ENCODE measurements around the gene ACSL4.
"Not testable (repeated sequence)": the region's sequence is repeated elsewhere in the genome, so short reads cannot be mapped to it uniquely, and the experiment has no call there.

The ACSL4 gene

GRCh38 chrX:109749207-109749606 is 16.1 kb upstream of the ACSL4 start:
- DNase-seq (ENCODE audit: low read depth in 1 of 2, low spot score in 1 of 2) = no peak
- no peak for TF ChIP-seq JUND (IDR thresholded peaks at IDR 0.05; ENCODE audit: low read depth)
- in situ Hi-C loops (cut with HindIII; ENCODE audit: low pct_unique_long_range_greater_than_20kb, low sequenced_read_pairs) = no loop called here

DNA sequence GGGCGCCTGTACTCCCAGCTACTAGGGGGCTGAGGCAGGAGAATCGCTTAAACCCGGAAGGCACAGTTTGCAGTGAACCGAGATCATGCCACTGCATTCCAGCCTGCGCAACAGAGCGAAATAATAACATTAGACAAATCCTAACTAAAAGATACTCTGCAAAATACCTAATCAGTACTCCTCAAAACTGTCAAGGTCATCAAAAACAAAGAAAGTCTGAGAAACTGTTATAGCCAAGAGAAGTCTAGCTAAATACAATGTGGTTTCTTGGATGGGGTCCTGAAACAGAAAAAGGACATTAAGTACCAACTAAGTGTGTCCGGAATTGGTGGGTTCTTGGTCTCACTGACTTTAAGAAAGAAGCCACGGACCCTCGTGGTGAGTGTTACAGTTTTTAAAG is 14.6 kb upstream of the ACSL4 start:
- TF ChIP-seq JUND (IDR thresholded peaks at IDR 0.05; ENCODE audit: low read depth) = no peak
- no peak for DNase-seq (ENCODE audit: low read depth in 1 of 2, low spot score in 1 of 2)
- in situ Hi-C loops (cut with HindIII; ENCODE audit: low pct_unique_long_range_greater_than_20kb, low sequenced_read_pairs) = no loop called here

DNA sequence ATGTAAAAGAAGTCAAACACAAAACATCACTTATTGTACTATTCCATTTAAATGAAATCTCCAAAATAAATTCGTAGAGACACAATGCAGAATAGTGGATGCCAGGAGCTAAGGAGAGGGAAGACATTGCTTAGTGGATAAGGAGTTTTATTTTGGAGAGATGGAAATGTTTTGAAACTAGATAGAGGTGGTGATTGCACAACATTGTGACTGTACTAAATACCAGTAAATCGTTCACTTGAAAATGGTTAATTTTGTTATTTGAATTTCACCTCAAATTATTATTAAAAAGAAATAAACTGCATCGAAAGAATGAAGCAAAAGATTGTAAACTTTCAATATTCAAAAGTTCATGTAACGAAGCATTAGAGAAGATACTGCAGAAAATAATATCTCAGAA is 9.7 kb upstream of the ACSL4 start:
- in situ Hi-C loops (cut with HindIII; ENCODE audit: low pct_unique_long_range_greater_than_20kb, low sequenced_read_pairs) = no loop called here
- DNase-seq (ENCODE audit: low read depth in 1 of 2, low spot score in 1 of 2) = no peak
- no peak for TF ChIP-seq JUND (IDR thresholded peaks at IDR 0.05; ENCODE audit: low read depth)

DNA sequence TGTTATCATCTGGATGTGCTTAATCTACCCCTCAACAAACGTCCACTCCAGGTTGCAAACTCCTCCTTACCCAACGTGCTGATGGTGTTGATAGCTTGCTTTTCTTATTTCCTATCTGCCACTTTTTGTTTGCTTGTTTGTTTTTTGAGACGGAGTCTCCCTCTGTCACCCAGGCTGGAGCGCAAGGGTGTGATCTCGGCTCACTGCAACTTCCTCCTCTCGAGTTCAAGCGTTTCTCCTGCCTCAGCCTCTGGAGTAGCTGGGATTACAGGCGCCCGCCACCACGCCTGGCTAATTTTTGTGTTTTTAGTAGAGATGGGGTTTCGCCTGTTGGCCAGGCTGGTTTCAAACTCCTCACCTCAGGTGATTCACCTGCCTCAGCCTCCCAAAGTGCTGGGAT is 7.8 kb upstream of the ACSL4 start:
- in situ Hi-C loops (cut with HindIII; ENCODE audit: low pct_unique_long_range_greater_than_20kb, low sequenced_read_pairs); DNase-seq (ENCODE audit: low read depth in 1 of 2, low spot score in 1 of 2): not testable (repeated sequence)

- in situ Hi-C loops (cut with HindIII; ENCODE audit: low pct_unique_long_range_greater_than_20kb, low sequenced_read_pairs) = no loop called here
- no peak for TF ChIP-seq JUND (IDR thresholded peaks at IDR 0.05; ENCODE audit: low read depth)
- DNase-seq (ENCODE audit: low read depth in 1 of 2, low spot score in 1 of 2) = no peak
Measured at GRCh38 chrX:109740433-109740809, 7.4 kb upstream of the ACSL4 start.

DNA sequence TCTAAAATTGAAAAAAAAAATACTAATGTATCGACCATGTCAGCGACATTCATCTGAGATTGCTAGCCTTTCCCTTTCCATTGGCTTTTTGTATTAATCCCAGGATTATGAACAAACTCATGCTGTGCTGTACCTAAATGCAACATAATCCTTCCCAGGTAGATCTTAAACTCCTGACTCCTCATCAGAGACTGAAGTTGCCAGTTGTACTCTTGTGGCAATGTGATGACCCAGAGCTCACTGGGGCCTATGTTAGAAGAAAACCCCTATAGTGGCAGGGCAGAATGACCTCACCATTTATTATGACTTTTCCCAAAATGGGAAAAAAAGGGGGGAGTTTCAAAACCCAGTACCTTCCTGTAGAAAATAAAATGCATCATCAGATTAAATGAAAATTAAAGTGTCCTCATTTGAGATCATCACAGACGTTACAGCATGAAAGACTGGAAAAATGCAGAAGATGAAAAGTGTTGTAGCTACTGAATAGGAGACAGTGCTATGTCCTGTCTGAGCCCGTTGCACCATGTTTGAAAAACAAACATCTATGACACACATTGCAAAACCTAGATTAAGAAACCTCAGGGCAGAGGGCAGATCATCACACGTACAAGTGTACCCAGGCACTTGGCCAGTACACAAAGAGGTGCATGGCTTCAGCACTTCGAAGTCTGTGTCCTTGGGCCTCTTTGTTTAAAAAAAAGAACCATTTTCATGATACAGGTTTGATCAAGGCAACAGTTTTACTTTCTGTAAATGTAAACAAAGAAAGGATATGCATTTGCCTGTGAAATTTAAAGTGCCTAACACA is 6.8 kb upstream of the ACSL4 start:
- TF ChIP-seq JUND (IDR thresholded peaks at IDR 0.05; ENCODE audit: low read depth) = no peak
- in situ Hi-C loops (cut with HindIII; ENCODE audit: low pct_unique_long_range_greater_than_20kb, low sequenced_read_pairs) = no loop called here
- DNase-seq (ENCODE audit: low read depth in 1 of 2, low spot score in 1 of 2) = no peak

DNA sequence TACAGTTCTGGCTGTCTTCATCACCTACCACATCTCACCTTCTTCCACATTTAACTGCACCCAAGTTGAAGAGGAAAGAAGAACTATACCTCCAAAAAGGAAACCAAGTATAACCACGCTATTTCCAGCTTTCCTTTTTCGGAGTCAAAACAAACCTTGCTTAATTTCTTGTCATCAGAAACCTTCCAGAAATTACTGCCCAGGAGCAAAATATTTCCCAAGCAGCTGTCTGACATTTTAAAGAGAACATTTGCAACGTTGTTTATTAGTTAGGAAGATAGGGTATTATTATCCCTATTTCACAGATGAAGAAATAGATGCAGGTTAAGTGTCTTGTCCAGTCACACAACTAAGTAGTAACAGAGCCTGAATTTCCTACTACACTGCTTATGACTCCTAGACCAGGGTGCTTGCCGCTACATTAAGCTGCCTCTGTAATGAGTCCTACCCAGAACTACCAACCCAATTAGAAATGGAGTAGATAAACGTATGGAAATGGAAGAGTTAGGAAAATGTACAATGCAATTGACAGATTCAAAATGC is 2.2 kb upstream of the ACSL4 start:
- no peak for DNase-seq (ENCODE audit: low read depth in 1 of 2, low spot score in 1 of 2)
- in situ Hi-C loops (cut with HindIII; ENCODE audit: low pct_unique_long_range_greater_than_20kb, low sequenced_read_pairs) = no loop called here
- TF ChIP-seq JUND (IDR thresholded peaks at IDR 0.05; ENCODE audit: low read depth) = no peak

DNA sequence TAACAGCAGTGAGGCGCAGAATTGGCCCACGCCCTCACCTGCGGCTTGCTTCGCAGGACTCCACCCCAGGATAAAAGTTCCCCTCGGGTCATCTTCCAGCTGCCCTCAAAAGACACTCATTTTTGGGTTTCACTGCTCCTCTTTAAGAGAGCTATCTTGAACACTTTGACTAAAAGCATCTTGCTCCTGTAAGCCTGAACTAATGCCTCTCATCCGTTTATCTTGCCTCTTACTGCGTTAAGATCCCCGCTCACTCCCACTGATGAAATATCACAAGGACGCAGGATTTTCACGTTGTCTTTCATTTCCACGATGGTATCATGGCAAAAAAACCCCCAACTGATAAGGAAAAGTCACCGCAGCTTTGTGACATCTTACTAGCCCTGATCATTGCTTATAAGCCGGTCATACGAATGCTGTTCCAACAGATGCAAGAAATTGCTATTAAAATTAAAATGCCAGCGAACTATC is 591 bp upstream of the ACSL4 start:
- DNase-seq (ENCODE audit: low read depth in 1 of 2, low spot score in 1 of 2) = no peak
- in situ Hi-C loops (cut with HindIII; ENCODE audit: low pct_unique_long_range_greater_than_20kb, low sequenced_read_pairs) = no loop called here
- TF ChIP-seq JUND (IDR thresholded peaks at IDR 0.05; ENCODE audit: low read depth) = no peak

DNA sequence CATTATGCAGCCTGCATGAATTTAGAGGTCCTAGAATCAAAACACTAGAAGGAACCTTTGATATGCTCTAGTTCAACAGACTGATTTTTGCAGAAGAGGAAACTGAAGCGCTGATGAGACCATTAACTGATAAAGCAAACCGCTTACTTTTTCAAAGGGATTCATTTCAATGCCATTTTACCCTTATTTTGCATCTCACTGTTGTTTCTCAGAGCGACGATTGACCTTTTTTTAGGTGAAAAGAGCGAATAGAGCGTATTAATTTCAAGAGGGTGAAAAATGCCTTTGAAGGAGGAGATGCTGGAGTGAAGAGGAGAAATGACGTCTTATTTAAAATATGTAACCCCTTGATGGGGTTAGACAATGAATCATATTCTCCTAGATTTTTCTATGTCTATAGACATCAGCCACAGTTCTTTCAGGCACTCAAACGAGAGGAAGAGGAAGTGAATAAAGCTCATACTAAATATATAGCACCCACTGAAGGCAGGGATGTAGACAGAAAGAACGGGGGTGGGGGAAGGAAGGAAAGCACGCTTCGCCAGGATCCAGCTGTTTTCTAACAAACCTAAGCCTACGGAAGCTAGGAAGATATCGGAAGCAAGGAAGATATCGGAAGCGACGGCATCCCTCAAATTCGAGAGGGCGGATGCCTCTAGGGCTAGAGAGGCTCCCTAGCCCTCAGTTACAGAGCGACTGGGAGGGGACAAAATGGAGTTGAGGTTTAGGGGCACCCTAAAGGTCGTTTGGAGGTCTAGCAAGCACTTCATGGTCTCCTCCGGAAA is 848 bp downstream of the ACSL4 start:
- in situ Hi-C loops (cut with HindIII; ENCODE audit: low pct_unique_long_range_greater_than_20kb, low sequenced_read_pairs) = no loop called here
- no peak for TF ChIP-seq JUND (IDR thresholded peaks at IDR 0.05; ENCODE audit: low read depth)
- no peak for DNase-seq (ENCODE audit: low read depth in 1 of 2, low spot score in 1 of 2)

DNA sequence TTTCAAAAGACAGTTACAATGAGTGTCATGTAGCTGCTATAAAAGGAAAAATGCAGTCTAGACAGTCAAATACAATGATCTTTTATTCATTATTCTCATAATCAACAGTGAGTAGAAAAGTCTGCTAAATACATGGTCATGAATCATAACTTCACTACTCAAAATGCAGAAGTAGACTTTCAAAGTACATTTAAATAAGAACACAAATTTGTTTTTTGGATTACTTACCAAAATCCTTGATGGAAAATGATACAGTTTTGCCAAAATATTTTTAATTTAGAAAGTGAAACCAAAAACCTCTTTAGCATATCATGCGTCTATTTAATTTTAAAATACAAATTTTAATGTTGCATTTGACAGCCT is 4.9 kb downstream of the ACSL4 start:
- no peak for DNase-seq (ENCODE audit: low read depth in 1 of 2, low spot score in 1 of 2)
- no peak for TF ChIP-seq JUND (IDR thresholded peaks at IDR 0.05; ENCODE audit: low read depth)
- in situ Hi-C loops (cut with HindIII; ENCODE audit: low pct_unique_long_range_greater_than_20kb, low sequenced_read_pairs) = no loop called here

GRCh38 chrX:109724971-109725370 is 8.1 kb downstream of the ACSL4 start:
- in situ Hi-C loops (cut with HindIII; ENCODE audit: low pct_unique_long_range_greater_than_20kb, low sequenced_read_pairs); DNase-seq (ENCODE audit: low read depth in 1 of 2, low spot score in 1 of 2): not testable (repeated sequence)

- in situ Hi-C loops (cut with HindIII; ENCODE audit: low pct_unique_long_range_greater_than_20kb, low sequenced_read_pairs) = no loop called here
- DNase-seq (ENCODE audit: low read depth in 1 of 2, low spot score in 1 of 2) = no peak
- no peak for TF ChIP-seq JUND (IDR thresholded peaks at IDR 0.05; ENCODE audit: low read depth)
Measured at GRCh38 chrX:109720947-109721346, 12.1 kb downstream of the ACSL4 start.

- no peak for TF ChIP-seq JUND (IDR thresholded peaks at IDR 0.05; ENCODE audit: low read depth)
- in situ Hi-C loops (cut with HindIII; ENCODE audit: low pct_unique_long_range_greater_than_20kb, low sequenced_read_pairs) = no loop called here
- DNase-seq (ENCODE audit: low read depth in 1 of 2, low spot score in 1 of 2) = no peak
Measured at GRCh38 chrX:109719264-109719663, 13.8 kb downstream of the ACSL4 start.
